ENCODE data around the gene FAU.

GRCh38 chr11:65109231-65110198 lies 12.4 kb downstream of the FAU start:
- TF ChIP-seq POLR2A (conservative IDR thresholded peaks at IDR 0.05) = no peak
- no peak for TF ChIP-seq MAFG (tag; conservative IDR thresholded peaks at IDR 0.05)
- TF ChIP-seq NCOA2 (IDR thresholded peaks at IDR 0.05; ENCODE audit: partially characterized antibody in 2 of 2) = no peak
